Medulla oblongata (tissue), 1 donor: ENCODE data around the gene DNAJC5.
"Not testable (repeated sequence)": the region's sequence is repeated elsewhere in the genome, so short reads cannot be mapped to it uniquely, and the experiment has no call there.

ENCODE experiments used
- DNase-seq: peaks from one replicate; pipeline ENCODE4 v3.0.0-alpha.2; 2015; ENCODE audit errors: extremely low spot score

The DNAJC5 gene, protein sequence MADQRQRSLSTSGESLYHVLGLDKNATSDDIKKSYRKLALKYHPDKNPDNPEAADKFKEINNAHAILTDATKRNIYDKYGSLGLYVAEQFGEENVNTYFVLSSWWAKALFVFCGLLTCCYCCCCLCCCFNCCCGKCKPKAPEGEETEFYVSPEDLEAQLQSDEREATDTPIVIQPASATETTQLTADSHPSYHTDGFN

DNA sequence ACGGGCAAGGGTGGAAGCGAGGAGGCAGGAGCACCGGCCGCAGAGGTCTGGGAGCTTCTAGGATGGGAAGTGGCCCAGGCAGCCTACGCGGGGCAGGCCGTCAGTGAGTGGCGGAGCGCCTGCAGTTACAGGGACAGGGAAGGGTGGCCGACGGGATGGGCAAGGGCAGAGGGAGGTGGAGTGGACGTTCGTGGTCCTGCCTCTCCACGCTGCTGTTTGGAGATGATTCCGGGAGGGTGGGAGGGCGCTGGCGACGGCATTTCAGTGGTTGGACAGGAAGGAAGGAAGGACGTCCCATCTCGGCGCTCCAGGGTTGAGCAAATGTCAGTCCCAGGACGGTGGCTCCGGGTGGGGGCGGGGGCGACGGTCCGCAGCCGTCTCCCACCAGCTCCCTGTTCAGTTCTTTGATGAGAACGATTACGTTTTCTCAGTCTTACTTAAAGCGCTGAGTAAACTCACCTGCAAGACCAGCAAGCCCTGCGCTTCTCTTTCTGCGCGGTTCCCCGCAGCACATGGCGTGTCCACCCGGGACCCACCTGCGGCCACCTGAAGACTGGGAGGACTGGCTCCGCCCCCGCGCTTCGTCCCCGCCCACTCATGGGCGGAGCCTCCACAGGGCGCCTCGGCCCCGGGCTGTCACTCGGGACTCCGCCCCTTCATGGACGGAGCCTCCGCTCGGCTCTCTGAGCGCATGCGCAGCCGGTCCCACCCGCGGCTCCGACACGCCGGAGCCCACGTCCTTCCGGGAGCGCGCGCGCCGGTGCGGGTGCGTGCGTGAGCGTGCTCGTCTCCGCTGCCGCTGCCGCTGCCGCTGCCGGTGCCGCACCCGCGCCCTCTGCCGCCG, at the start of gene DNAJC5:
Gene DNAJC5, plus strand, starts transcription at position 769 of the 844 bp plus-strand sequence. CDS start 33,220 bp downstream, outside the sequence.
- DNase-seq = peak; percentile 98

DNA sequence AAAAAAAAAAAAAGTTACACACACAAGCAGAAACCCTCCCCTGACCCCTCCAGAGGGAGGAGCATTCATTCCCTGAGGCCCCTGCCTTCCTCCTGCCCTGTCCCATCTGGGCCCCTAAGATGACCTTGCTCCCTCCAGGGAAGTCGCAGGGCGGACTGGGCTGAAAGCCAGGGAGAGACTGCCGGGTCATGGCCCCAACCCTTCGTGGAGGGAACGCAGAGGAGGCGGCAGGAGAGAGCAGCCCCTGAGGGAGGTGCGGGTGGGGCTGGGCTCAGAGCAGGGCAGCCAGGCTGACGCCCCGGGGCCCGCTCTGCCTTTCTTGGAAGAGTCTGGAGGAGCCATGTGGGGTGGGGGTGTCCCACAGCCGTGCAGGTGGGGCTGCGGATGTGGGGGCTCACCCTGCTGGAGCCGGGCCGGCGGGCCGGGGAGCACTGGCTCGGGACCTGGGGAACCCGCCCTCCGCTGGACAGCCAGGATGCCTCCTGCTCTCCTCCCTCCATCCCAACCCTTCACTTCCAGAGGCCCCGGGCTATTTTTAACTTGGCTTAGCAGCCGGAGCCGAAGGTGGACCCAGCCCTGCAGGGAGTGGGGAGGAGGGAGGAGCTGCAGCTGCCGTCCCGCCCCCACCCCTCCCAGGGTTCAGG, 48.7 kb upstream of the DNAJC5 start:
- no peak for DNase-seq

DNA sequence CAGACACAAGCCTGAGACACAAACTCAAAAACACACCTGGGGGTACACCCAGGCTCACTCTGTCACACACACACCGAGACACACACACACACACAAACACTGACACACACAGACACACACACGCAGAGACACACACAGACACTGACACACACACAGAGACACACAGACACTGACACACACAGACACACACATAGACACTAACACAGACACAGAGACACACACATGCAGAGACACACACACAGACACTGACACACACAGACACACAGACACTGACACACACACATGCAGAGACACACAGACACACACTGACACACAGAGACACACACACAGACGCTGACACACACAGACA, 48.1 kb upstream of the DNAJC5 start:
- no peak for DNase-seq

DNA sequence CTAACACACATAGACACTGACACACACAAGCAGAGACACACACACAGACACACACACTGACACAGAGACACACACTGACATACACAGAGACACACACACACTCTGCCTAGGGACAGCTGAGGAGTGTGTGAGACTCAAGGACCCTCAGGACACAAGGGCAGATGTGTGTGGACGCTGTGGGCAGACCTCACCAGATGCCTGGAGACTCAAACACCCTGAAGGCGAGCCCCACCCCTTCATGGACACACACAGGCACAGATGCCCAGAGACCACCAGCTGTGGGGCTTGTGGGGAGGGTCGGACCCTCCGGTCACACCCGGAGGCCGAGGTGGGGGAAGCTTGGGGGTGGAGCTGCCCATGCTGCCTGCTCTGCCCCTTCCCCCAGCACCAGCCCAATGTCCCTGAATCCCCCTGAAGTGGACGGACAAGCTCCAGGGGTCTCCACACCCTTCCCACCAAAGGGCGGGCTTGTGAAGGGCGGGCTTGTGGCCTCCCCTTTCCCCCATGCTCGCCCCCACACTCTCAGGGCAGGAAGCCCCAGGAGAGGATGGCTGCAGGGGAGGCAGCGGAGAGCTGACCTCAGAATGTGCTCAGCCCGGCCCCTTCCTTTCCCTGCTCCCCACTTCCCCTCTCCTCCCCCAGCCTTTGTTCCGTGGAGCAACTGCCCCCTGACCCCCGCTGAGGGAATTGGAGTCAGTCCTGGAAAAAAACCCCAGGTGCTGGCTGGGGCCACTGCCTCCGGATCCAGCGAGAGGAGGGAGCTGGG, 47.5 kb upstream of the DNAJC5 start:
- DNase-seq = no peak

DNA sequence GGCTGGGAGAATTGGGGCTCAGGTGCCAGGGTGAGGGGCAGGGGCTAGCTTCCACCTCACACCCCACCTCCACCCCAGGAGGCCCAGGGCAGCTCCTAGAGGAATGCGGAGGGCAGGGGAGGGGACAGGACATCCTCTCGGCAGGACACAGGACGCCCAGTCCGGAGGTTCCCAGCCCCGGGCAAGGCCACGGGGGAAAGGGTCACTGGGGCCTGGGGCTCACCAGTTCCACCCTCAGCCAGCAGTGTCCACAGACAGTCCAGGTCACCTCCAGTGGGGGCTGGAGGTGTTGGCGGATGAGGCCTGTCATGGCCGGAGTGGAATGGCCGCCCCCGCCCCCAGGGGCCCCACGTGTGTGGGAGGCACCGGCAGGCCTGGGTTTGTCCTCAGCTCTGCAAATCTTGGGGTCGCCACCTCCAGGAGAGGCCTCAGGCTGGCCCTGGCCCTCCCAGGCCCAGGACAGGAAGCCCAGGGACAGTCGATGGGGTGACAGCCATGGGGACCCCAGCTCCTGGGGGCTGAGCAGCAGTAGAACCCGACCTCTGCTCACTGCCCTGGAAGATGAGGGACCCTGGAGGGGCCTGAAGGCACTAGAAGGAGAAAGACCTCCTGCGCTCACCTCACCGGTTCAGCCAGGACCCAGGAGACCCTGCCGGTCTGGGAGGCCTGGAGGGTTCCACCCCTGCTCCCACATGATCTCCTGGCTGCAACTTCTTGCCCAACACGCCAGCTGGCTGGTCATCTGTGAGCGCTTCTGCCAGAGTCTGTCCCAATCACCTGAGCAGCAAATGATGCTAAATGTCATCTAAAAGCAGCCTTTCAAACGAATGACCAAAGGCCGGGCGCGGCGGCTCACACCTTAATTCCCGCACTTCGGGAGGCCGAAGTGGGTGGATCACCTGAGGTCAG, 46.7 kb upstream of the DNAJC5 start:
- DNase-seq = no peak

DNA sequence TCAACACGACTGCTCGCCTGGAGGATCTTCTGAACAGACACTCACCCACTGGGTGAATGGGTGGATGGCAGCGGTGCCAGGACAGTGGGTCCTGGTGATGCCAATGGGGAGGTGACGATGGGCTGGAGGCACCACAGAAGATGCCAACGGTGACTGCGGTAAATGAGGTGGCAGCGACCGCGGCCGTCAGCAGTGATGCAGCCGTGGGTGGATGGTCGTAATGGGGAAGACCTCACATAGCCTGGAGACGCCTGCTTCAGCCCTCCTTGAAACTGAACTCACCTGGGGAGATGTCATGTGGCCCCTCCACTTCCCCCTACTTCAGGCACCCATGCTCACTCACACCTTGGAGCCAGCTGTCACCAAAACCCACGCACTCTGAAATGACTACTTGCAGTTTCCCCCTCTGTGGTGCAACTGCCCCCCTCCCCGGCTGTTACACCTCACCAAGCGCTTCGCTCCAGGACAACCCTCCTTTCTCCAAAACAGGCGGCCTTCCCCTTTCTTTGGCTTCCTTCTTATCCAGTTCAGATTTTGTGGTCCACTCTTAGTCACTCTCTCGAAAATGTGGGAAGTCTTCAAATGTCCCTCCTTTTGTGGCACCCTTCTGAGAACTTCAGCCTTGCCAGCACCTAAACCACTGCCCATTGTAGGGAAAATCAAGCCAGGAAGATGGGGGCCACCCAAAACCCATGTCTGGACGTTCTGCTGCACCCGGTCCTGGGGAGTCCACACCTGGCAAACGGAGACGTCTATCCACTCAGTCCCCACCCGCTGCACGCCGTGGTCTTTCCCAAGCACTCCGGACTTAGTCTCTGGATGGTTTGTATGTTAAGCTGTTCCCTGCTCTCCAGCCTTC, 44.0 kb upstream of the DNAJC5 start:
- no peak for DNase-seq

DNA sequence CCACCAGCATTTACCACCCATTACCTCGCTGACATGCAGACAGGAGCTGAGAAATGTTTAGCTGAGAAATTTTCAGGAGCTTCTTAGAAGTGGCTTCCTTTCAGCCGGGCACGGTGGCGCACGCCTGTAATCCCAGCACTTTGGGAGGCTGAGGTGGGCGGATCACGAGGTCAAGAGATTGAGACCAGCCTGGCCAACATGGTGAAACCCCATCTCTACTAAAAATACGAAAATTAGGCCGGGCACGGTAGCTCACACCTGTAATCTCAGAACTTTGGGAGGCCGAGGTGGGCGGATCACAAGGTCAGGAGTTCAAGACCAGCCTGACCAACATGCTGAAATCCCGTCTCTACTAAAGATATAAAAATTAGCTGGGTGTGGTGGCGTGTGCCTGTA, 43.4 kb upstream of the DNAJC5 start:
- not testable (repeated sequence) for DNase-seq

DNA sequence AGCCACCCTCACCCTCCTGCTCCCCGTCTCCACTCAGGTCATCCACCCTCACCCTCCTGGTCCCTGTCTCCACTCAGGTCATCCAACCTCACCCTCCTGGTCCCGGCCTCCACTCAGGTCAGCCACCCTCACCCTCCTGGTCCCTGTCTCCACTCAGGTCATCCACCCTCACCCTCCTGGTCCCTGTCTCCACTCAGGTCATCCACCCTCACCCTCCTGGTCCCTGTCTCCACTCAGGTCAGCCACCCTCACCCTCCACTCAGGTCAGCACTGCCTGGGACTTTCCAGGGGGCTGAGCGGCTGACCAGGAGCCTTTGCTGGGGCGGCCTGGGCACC, 41.2 kb upstream of the DNAJC5 start:
- DNase-seq = not testable (repeated sequence)

DNA sequence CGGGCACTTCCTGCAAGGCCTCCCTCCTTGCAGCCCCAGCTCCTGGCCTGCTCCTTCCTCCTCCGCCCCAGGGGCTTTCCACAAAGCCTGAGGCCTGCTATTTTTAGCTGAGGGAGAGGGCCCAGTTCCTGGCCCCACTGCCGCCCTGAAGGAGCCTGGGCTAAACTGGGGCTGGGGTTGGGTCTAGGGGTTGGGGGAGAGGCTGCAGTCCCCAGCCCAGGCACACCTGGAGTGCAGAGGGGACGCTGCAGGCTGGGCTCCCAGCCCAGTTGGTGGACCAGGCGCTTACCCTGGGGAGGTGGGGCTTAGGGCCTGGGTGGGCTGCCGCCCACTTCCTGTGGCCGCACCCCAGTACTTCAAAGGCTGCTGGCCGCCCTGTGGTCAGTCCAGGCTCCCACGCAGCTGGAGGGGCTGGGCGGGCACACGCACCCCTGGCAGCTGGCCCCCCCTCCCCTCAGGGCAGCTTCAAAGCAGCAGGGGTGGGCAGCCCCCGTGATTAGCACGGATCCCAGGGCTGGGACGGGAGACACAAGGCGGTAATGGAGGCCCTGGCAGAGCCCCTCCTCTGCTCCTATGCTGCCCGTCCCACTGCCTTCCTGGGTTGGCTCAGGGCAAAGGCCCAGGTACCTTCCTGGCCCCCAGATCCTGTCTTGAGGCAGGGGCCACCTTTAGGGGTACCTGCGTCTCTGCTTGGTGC, 40.7 kb upstream of the DNAJC5 start:
- peak; percentile 42 for DNase-seq

DNA sequence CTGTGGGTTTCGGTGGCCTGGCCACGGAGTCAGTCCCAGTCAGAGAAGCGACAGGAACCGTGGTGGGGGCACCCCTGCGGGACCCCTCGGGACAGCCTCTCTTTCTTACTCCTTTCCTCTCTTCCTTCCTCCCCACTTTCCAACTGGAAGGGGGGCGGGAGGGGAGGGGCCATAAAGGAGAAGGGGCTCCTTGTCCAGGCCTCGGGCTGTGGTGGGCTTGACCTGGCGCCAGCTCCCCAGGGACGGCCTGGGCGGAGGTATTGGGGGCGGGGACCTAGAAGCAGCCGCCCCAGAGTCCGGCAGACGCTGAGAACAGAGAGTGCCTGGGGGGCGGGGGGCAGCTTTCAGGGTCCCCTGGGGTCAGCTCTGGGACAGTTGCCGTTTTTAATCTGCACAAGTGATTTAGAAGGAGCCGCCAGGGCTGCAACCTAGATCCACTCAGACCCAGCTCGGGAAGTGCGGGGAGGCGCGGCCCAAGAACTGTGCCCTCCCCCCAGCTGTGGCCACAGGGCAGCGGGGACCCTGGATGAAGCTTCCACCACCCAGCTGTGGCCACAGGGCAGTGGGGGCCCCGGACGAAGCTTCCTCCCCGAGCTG, 40.1 kb upstream of the DNAJC5 start:
- DNase-seq = no peak

DNA sequence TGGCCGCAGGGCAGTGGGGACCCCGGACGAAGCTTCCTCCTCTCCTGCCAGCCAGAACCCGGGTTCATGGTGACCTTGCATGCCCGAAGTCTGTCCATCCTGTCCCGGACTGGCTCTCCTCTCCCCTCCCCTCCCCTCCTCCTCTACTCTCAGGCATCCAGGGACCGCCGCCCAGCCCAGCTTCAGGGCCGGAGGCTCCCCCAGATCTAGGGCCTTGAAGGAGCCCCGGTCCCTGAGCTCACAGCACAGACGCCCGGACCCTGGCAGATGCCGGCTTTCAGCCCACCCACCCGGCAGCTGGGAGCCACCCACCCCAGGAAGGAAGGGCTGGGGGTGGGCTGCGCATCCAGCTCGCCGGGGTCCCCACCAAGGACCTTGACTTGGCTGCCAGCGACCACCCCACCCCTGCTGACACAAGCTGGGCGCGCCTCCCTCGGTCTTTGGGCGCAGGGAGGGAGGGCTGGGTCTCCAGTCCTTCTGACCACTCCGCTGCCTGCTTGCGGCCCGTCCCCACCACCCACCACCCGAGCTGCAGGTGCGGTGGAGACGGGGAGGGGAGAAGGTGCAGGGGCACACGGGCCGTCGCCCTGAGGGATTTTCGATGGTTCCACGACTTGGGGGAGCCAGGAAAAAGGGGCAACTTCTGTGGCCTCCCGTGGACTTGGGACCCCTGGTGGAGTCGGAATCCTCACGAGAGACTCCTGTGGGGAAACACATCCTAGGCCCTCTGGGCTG, 39.4 kb upstream of the DNAJC5 start:
- no peak for DNase-seq

DNA sequence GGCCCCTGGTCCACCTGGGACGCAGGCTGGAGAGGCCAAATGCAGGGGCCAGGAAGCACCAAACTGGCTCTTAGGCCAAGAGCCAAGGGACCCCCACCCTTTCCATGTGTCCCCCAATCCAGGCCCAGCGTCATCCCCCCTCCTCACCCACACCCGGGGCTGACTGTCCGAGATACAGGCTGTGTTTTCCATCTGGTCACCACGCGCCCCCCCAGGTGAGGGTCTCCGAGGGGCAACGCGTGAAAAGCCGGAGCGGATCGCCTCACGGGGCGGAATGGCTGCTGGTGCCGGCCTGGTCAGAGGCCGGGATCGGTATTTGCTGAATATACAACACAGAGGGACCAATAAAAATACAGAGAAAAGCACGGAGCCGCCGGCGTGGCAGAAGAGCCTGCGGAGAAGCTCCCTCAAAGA, 38.8 kb upstream of the DNAJC5 start:
- no peak for DNase-seq

DNA sequence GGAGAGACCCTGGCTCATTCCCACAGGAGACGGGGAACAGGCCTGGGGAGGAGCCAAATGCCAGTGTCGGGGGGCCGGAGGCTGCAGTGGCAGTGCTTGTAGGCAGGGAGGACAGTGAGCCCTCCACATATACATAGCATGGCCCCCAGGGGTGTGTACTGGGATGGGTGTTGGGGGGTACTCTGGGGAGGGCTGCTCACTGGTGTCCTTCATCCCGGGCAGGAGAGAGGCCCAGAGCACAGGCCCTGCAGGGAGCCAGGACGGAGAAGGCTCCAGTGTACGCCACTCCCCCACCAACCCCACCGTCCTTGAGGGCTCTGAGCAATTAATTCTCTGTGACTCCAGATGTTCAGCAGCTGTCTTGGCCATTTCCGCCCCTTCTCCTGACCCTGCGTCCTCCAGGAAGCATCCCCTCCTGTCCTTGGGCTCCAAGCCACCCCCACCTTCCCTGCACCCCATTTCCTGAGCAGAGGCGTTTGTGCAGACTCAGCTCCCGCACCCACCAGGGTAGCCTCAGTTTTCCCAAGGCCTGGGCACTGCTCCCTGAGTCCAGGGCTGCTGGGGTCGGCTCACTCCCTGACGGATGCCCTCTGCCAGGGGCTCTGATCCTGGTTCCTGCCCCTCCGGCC, 37.0 kb upstream of the DNAJC5 start:
- no peak for DNase-seq

DNA sequence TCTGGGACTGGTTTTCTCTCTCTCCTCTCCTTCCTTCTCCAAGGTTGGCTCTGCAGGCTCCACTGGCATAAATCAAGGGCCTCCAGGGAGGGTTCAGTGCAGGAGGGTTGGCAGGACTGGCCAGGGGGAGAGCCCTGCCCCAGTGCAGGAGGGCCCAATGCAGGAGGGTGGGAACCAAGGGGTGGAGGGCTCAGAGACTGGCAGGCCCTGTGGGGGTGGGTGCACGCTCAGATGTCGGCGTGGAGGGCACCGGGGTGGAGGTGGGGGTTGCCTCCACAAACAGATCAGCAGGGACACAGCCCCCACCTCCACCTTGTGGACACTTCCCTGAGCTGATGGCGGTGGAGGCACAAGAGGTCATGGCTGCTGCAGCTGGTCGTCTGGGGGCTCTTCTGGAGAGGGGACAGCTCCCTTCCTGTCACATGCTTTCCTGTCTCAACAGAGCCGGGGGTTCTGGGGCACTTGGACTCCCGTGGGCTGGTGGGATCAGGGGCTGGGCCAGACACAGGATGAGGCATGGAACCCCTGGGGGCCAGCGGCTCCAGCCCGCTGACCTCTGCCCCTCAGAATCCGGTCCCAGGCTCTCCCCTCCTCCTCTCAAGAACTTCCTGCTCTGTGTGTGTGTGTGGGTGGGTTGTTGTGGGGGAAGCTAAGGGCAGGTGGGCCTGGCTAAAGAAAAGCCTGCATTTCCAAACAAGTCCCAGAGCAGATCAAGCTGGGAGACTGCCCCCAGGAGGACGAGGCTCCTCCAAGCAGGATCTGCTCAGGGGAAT, 36.3 kb upstream of the DNAJC5 start:
- DNase-seq = no peak

DNA sequence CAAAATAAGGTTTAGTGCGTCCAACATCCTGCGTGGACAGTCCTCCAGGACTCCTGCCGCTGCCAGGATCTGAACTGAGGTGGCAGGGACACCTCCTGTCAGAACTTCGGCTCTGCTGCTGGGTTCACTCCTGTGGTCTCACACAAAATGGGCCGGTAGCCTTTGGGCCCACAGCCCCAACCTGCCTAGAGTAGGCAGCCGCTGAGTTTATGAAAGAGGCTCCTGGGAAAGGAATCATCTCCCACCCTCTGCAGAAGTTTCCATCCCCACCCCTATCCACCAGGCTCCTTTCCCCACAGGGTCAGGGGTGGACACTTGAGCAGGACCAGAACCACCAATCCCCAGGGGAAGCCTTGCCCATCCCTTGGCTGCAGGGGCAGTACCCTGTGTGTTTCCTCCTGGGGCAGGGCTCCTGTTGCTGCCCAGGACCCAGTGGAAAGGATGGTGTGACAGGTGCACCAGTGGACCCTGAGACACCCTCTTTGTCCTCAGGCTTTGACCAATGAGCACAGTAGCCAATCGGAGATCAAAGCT, 35.7 kb upstream of the DNAJC5 start:
- no peak for DNase-seq

DNA sequence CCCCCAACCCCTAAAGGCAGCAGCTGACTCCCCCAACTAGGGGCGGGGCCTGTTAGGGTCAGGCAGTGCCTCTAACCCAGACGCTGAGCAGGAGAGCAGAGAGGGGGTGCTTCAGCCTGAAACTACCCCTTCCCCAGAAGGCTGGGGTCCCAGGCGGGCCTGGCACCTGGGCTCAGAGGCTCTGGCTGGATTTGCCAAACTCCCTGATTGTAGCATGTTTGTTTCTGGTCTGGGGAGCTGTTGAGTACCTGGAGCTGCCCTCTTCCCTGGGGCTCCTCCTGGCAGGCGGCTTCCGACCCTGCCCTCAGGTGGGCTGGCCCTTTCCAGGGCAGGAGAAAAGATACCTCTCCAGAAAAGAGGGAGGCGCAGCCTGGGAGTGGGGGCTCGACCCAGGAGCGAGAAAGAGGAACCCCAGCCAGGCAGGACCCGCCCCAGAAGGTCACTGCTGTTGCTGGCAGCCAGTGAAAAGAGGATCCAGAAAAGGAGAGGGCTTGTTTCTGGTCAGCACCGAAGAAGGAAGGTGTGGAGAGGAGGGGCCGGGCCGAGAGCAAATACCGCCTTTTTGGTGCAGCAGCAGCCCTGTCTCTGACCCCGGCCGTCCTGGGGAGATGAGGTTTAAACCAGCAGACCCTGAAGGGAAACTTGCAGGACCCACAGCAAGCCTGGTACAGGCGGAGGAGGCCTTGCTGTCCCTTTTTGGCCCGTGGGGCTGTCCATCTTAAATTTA, 34.4 kb upstream of the DNAJC5 start:
- DNase-seq = peak; percentile 47
